Trophoblast cell (in vitro differentiated cells and primary cell): Measurements from ENCODE around the gene RMRP.

Experiments used
- DNase-seq, 2 donors: peaks; one replicate each; pipeline ENCODE4 v3.0.0-alpha.2; 2016
- H2AFZ ChIP-seq: 2 replicates; pipeline ENCODE4 v1.6.1; 2013; ENCODE audit warnings: low read length, moderate library complexity, mild to moderate bottlenecking; ENCODE audit not compliant: insufficient read depth, poor library complexity
- H2AK5ac ChIP-seq: 2 replicates; pipeline ENCODE4 v1.6.1; 2013; ENCODE audit warnings: mild to moderate bottlenecking, low read length
- H2BK120ac ChIP-seq: 2 replicates; pipeline ENCODE4 v1.6.1; 2013; ENCODE audit warnings: low read length, mild to moderate bottlenecking, moderate library complexity; ENCODE audit not compliant: insufficient read depth, poor library complexity
- H2BK12ac ChIP-seq: 2 replicates; pipeline ENCODE4 v1.6.1; 2013; ENCODE audit warnings: mild to moderate bottlenecking, low read length, moderate library complexity
- H2BK5ac ChIP-seq: 2 replicates; pipeline ENCODE4 v1.6.1; 2013; ENCODE audit warnings: low read length, low read depth, moderate library complexity, mild to moderate bottlenecking; ENCODE audit not compliant: poor library complexity
- H3K14ac ChIP-seq: 2 replicates; pipeline ENCODE4 v1.6.1; 2013; ENCODE audit warnings: mild to moderate bottlenecking, low read length
- H3K18ac ChIP-seq: 2 replicates; pipeline ENCODE4 v1.6.1; 2013; ENCODE audit warnings: mild to moderate bottlenecking, low read length
- H3K23ac ChIP-seq: 2 replicates; pipeline ENCODE4 v1.6.1; 2013; ENCODE audit warnings: low read length
- H3K27ac ChIP-seq: 2 replicates; pipeline ENCODE4 v1.5.1; 2013; ENCODE audit warnings: low read depth, mild to moderate bottlenecking, inconsistent platforms, low read length, moderate library complexity
- H3K27me3 ChIP-seq: 2 replicates; pipeline ENCODE4 v1.6.1; 2013; ENCODE audit warnings: inconsistent platforms, mild to moderate bottlenecking, low read length, moderate library complexity; ENCODE audit not compliant: insufficient read depth
- H3K36me3 ChIP-seq, 2 experiments: 1 replicate in 1 of 2; 2 replicates in 1 of 2; pipeline ENCODE4 v1.6.1; 2013; ENCODE audit warnings: low read length in 2 of 2, mild to moderate bottlenecking in 2 of 2, moderate library complexity in 1 of 2; ENCODE audit not compliant: insufficient read depth in 2 of 2, control insufficient read depth in 1 of 2
- H3K4ac ChIP-seq: 2 replicates; pipeline ENCODE4 v1.6.1; 2013; ENCODE audit warnings: low read depth, mild to moderate bottlenecking, low read length, moderate library complexity
- H3K4me1 ChIP-seq, 2 experiments: 1 replicate in 1 of 2; 2 replicates in 1 of 2; pipeline ENCODE4 v1.6.1; 2013; ENCODE audit warnings: low read length in 2 of 2, mild to moderate bottlenecking in 2 of 2, moderate library complexity in 1 of 2; ENCODE audit not compliant: insufficient read depth in 2 of 2, control insufficient read depth in 1 of 2
- H3K4me2 ChIP-seq: 2 replicates; pipeline ENCODE4 v1.6.1; 2013; ENCODE audit warnings: inconsistent platforms, mild to moderate bottlenecking, low read length, moderate library complexity
- H3K4me3 ChIP-seq: 2 replicates; pipeline ENCODE4 v1.5.1; 2013; ENCODE audit warnings: mild to moderate bottlenecking, low read depth, low read length, inconsistent platforms
- H3K79me1 ChIP-seq: one replicate; pipeline ENCODE4 v1.6.1; 2013; ENCODE audit warnings: low read length
- H3K79me2 ChIP-seq: 2 replicates; pipeline ENCODE4 v1.6.1; 2013; ENCODE audit warnings: low read length, mild to moderate bottlenecking; ENCODE audit not compliant: control insufficient read depth, insufficient read depth, poor library complexity
- H3K9ac ChIP-seq: 2 replicates; pipeline ENCODE4 v1.6.1; 2013; ENCODE audit warnings: mild to moderate bottlenecking, low read length
- H3K9me3 ChIP-seq: 2 replicates; pipeline ENCODE4 v1.6.1; 2013; ENCODE audit warnings: low read depth, mild to moderate bottlenecking, control low read depth, inconsistent platforms, low read length; ENCODE audit not compliant: insufficient read depth
- H4K12ac ChIP-seq: 2 replicates; pipeline ENCODE4 v1.6.1; 2013; ENCODE audit warnings: low read depth, mild to moderate bottlenecking, low read length, moderate library complexity
- H4K8ac ChIP-seq: 2 replicates; pipeline ENCODE4 v1.6.1; 2013; ENCODE audit warnings: low read depth, mild to moderate bottlenecking, low read length, moderate library complexity
- H4K91ac ChIP-seq: one replicate; pipeline ENCODE4 v1.6.1; 2013; ENCODE audit warnings: low read depth, mild to moderate bottlenecking, low read length, moderate library complexity
- WGBS: extraction: QIAGEN DNeasy Blood & Tissue Kit; methylation state at CpG from one replicate; pipeline ENCODE4 v1.1.7; 2013; ENCODE audit warnings: missing lambda C conversion rate; ENCODE audit not compliant: insufficient read length, insufficient coverage; ENCODE audit errors: extremely low coverage; 5-methylcytosine and 5-hydroxymethylcytosine counted together

The RMRP gene

GRCh38 chr9:35689542-35690293 is 31.9 kb upstream of the RMRP start, which contains the start of gene TPM2:
TSS of gene TPM2 (minus strand) at chr9:35689925. CDS start at chr9:35689817, 108 bp downstream.
- H3K18ac ChIP-seq = peak within 1 kb of the TSS; percentile 96
- H3K27me3 ChIP-seq = no peaks in the 10 kb centered on the region
- peaks cover 17 to 18% of the 10 kb centered on the region in 2 experiments for H3K36me3 ChIP-seq
- H3K27ac ChIP-seq = peak within 1 kb of the TSS; percentile 91
- peak within 1 kb of the TSS; percentile 51 for H2BK12ac ChIP-seq
- H3K9ac ChIP-seq = peak within 1 kb of the TSS; percentile 87
- WGBS = no CpG with 5 or more reads among the region's 61 CpGs
- H4K12ac ChIP-seq = peak within 1 kb of the TSS; percentile 69
- peaks cover 16 to 24% of the 10 kb centered on the region in 2 experiments for H3K4me1 ChIP-seq
- H3K9me3 ChIP-seq = no peaks in the 10 kb centered on the region
- DNase-seq = peak; percentile 40 to 52
- peak within 1 kb of the TSS; percentile 85 for H4K8ac ChIP-seq
- H2BK120ac ChIP-seq = peak within 1 kb of the TSS; percentile 97
- peaks cover 14% of the 10 kb centered on the region for H3K79me2 ChIP-seq
- H2AK5ac ChIP-seq = peak within 1 kb of the TSS; percentile 90
- peak within 1 kb of the TSS; percentile 92 for H3K4ac ChIP-seq
- peak within 1 kb of the TSS; percentile 87 for H4K91ac ChIP-seq
- H2AFZ ChIP-seq = peak within 1 kb of the TSS; percentile 72
- H3K4me2 ChIP-seq = peak within 1 kb of the TSS; percentile 68
- H3K14ac ChIP-seq = peak within 1 kb of the TSS; percentile 95
- peak within 1 kb of the TSS; percentile 87 for H3K4me3 ChIP-seq
- peaks cover 20% of the 10 kb centered on the region for H3K79me1 ChIP-seq
- peak within 1 kb of the TSS; percentile 76 for H2BK5ac ChIP-seq
- H3K23ac ChIP-seq = no peak within 1 kb of the TSS

GRCh38 chr9:35688558-35689541 is 31.0 kb upstream of the RMRP start:
- H3K27me3 ChIP-seq = no peaks in the 10 kb centered on the region
- H2BK12ac ChIP-seq = peak overlapping the region; percentile 51
- H2AK5ac ChIP-seq = peak overlapping the region; percentile 90
- H4K91ac ChIP-seq = peak overlapping the region; percentile 87
- peak overlapping the region; percentile 68 for H2BK120ac ChIP-seq
- H3K79me1 ChIP-seq = peaks cover 20% of the 10 kb centered on the region
- peak overlapping the region; percentile 92 for H3K4ac ChIP-seq
- peak overlapping the region; percentile 28 for H3K27ac ChIP-seq
- H3K9me3 ChIP-seq = no peaks in the 10 kb centered on the region
- peak in 1 of 2 donors; percentile 18 for DNase-seq
- H3K79me2 ChIP-seq = peaks cover 14% of the 10 kb centered on the region
- peak overlapping the region; percentile 31 for H2AFZ ChIP-seq
- peak overlapping the region; percentile 76 for H2BK5ac ChIP-seq
- peak overlapping the region; percentile 87 for H3K4me3 ChIP-seq
- peak overlapping the region; percentile 87 for H3K9ac ChIP-seq
- H3K18ac ChIP-seq = peak overlapping the region; percentile 96
- peak overlapping the region; percentile 85 for H4K8ac ChIP-seq
- H3K14ac ChIP-seq = peak overlapping the region; percentile 95
- no CpG with 5 or more reads among the region's 12 CpGs for WGBS
- H3K36me3 ChIP-seq = peaks cover 25 to 27% of the 10 kb centered on the region in 2 experiments
- H3K4me1 ChIP-seq = peaks cover 16 to 24% of the 10 kb centered on the region in 2 experiments
- H4K12ac ChIP-seq = peak overlapping the region; percentile 69
- peak overlapping the region; percentile 68 for H3K4me2 ChIP-seq
- no peak overlapping the region for H3K23ac ChIP-seq

- Histone ChIP-seq H3K27ac (no peak overlapping the region), H3K4me3 (no peak overlapping the region), H3K4me1 (peaks cover 16 to 24% of the 10 kb centered on the region in 2 experiments), H3K36me3 (peaks cover 27 to 33% of the 10 kb centered on the region in 2 experiments), H2AK5ac (no peak overlapping the region), H2BK120ac (no peak overlapping the region), H3K9ac (no peak overlapping the region), H3K79me1 (peaks cover 20% of the 10 kb centered on the region), H4K91ac (no peak overlapping the region), H3K23ac (no peak overlapping the region), H3K27me3 (no peaks in the 10 kb centered on the region), H3K79me2 (peaks cover 14% of the 10 kb centered on the region), H2AFZ (no peak overlapping the region), H3K4me2 (peak overlapping the region; percentile 68), H3K14ac (no peak overlapping the region), H2BK5ac (no peak overlapping the region), H3K4ac (peak overlapping the region; percentile 3), H2BK12ac (no peak overlapping the region), H4K12ac (no peak overlapping the region), H3K18ac (no peak overlapping the region), H3K9me3 (no peaks in the 10 kb centered on the region), H4K8ac (no peak overlapping the region)
- no CpG with 5 or more reads among the region's 2 CpGs for WGBS
- no peak for DNase-seq
These were observed 30.2 kb upstream of the RMRP start for GRCh38 chr9:35687972-35688557.

GRCh38 chr9:35687306-35687705 is 29.5 kb upstream of the RMRP start:
- WGBS = no CpG with 5 or more reads among the region's 2 CpGs
- H3K27ac ChIP-seq = no peak overlapping the region

More at GRCh38 chr9:35687306-35687705, 29.5 kb upstream of the RMRP start:
- no peaks in the 10 kb centered on the region for H3K9me3 ChIP-seq
- no peak overlapping the region for H4K12ac ChIP-seq
- peak overlapping the region; percentile 68 for H3K4me2 ChIP-seq
- DNase-seq = no peak
- H2AFZ ChIP-seq = no peak overlapping the region
- H3K27me3 ChIP-seq = no peaks in the 10 kb centered on the region
- H2BK12ac ChIP-seq = no peak overlapping the region
- no peak overlapping the region for H3K23ac ChIP-seq
- H3K4ac ChIP-seq = no peak overlapping the region
- H4K8ac ChIP-seq = no peak overlapping the region
- no peak overlapping the region for H3K18ac ChIP-seq
- H3K9ac ChIP-seq = no peak overlapping the region
- no peak overlapping the region for H2AK5ac ChIP-seq
- H3K79me2 ChIP-seq = peaks cover 14% of the 10 kb centered on the region
- H2BK5ac ChIP-seq = no peak overlapping the region
- no peak overlapping the region for H3K4me3 ChIP-seq
- peaks cover 20% of the 10 kb centered on the region for H3K79me1 ChIP-seq
- H3K14ac ChIP-seq = no peak overlapping the region
- H4K91ac ChIP-seq = no peak overlapping the region
- no peak overlapping the region for H2BK120ac ChIP-seq
- H3K36me3 ChIP-seq = peaks cover 34 to 41% of the 10 kb centered on the region in 2 experiments
- peaks cover 16 to 24% of the 10 kb centered on the region in 2 experiments for H3K4me1 ChIP-seq
